K562 (cell line): ENCODE results near the gene EFR3B. TPM values are rescaled to one million over a fixed set of nuclear protein-coding genes. Genes with fewer than 3 reads are reported as not detected.

Experiments
- ATAC-seq: fragments of 200-7000 bp; cut with Tn5 transposase; 3 replicates; pipeline ENCODE4 v1.9.1; 2020; ENCODE audit warnings: moderate library complexity
- BruUV-seq: library from RNA; stranded (reverse); fragments of 400-500 nt; replicated peaks from 2 replicates; lab custom pipeline; 2021; lab: Mats Ljungman, UMichigan
- CTCF ChIA-PET: fragments of 300-600 bp; formaldehyde crosslinking; extraction: SDS; loops from one replicate; lab custom pipeline; 2021; ENCODE audit warnings: low intra/inter-chr PET ratio; lab: Yijun Ruan, JAX
- POLR2A ChIA-PET: fragments of 300-600, 350-650 bp; sonication (Branson Sonifier 250); formaldehyde crosslinking; extraction: SDS; loops from one replicate; lab custom pipeline; 2021; ENCODE audit warnings: antibody characterized with exemption, inconsistent platforms; lab: Yijun Ruan, JAX
- DNase-seq, 4 experiments: peaks; one replicate each; pipeline versions ENCODE4 v3.0.0 to v3.0.0-alpha.2; 2011 to 2018; ENCODE audit warnings: low spot score in 3 of 4, mixed read lengths in 3 of 4; ENCODE audit errors: extremely low read depth in 1 of 4
- FAIRE-seq: peaks from 2 replicates; lab custom pipeline; 2011; peaks lifted over from hg19 to GRCh38; lab: Jason Lieb, UNC
- H2AFZ ChIP-seq: 2 replicates; pipeline ENCODE4 v1.6.0; 2011; ENCODE audit warnings: low read depth, low read length, control low read depth, inconsistent platforms
- H3K27ac ChIP-seq: fragments of 200-600 bp; 3 replicates; pipeline ENCODE4 v1.8.0; 2011; ENCODE audit warnings: low read depth, mild to moderate bottlenecking, control low read depth, inconsistent platforms, low read length, moderate library complexity, mixed read lengths; ENCODE audit errors: extremely low read depth
- H3K27me3 ChIP-seq, 2 experiments: fragments of 300-600 bp in 1 of 2; 2 replicates in 1 of 2; 3 replicates in 1 of 2; pipeline versions ENCODE4 v1.6.0 to v1.8.0; 2011; ENCODE audit warnings: inconsistent platforms in 2 of 2, low read length in 2 of 2, mild to moderate bottlenecking in 1 of 2, mixed read lengths in 1 of 2, moderate library complexity in 1 of 2; ENCODE audit not compliant: control insufficient read depth in 2 of 2, insufficient read depth in 2 of 2
- H3K36me3 ChIP-seq: fragments of 300-600 bp; 3 replicates; pipeline ENCODE4 v1.8.0; 2011; ENCODE audit warnings: mild to moderate bottlenecking, low read length, inconsistent platforms; ENCODE audit not compliant: control insufficient read depth, insufficient read depth
- H3K4me1 ChIP-seq, 2 experiments: fragments of 200-600 bp in 1 of 2; replicated peaks in 1 of 2; 2 replicates in 1 of 2; 3 replicates in 1 of 2; pipeline versions ENCODE4 v1.5.1 to v1.8.0; 2011; ENCODE audit warnings: inconsistent platforms in 2 of 2, low read length in 2 of 2, mild to moderate bottlenecking in 1 of 2, mixed read lengths in 1 of 2, moderate library complexity in 1 of 2; ENCODE audit not compliant: control insufficient read depth in 2 of 2, insufficient read depth in 2 of 2
- H3K4me2 ChIP-seq: 2 replicates; pipeline ENCODE4 v1.6.1; 2011; ENCODE audit warnings: low read length, control low read depth, inconsistent platforms, mixed read lengths; ENCODE audit not compliant: insufficient read depth
- H3K4me3 ChIP-seq: fragments of 200-600 bp; sonication (generic), shearing (Covaris generic); 2 replicates; pipeline ENCODE4 v1.5.1; 2016; ENCODE audit warnings: control low read depth, inconsistent platforms
- H3K79me2 ChIP-seq: fragments of 200-600 bp; 3 replicates; pipeline ENCODE4 v1.8.0; 2011; ENCODE audit warnings: low read length, inconsistent platforms; ENCODE audit not compliant: control insufficient read depth, insufficient read depth
- H3K9ac ChIP-seq, 2 experiments: 2 replicates each; pipeline versions ENCODE4 v1.6.0 to v1.6.1; 2011; ENCODE audit warnings: low read depth in 2 of 2, low read length in 2 of 2, control low read depth in 1 of 2, inconsistent platforms in 1 of 2, mild to moderate bottlenecking in 1 of 2, mixed read lengths in 1 of 2; ENCODE audit not compliant: insufficient read depth in 1 of 2
- H3K9me1 ChIP-seq: one replicate; pipeline ENCODE4 v1.6.0; 2011; ENCODE audit warnings: inconsistent platforms, mild to moderate bottlenecking, low read length, moderate library complexity; ENCODE audit not compliant: control insufficient read depth, insufficient read depth
- H3K9me3 ChIP-seq: replicated peaks from 2 replicates; pipeline ENCODE4 v1.5.1; 2011; ENCODE audit warnings: low read depth, low read length, inconsistent platforms; ENCODE audit not compliant: control insufficient read depth, insufficient read depth
- H4K20me1 ChIP-seq: replicated peaks from 2 replicates; pipeline ENCODE4 v1.6.1; 2011; ENCODE audit warnings: low read length, inconsistent platforms, mixed read lengths; ENCODE audit not compliant: control insufficient read depth, insufficient read depth
- ARHGAP35 ChIP-seq: fragments of 450-650 bp; IDR thresholded peaks from 2 replicates; pipeline ENCODE4 v1.6.1; 2018; ENCODE audit not compliant: partially characterized antibody
- BRF1 ChIP-seq: IDR thresholded peaks from 3 replicates; pipeline ENCODE4 v1.6.1; 2011; ENCODE audit warnings: borderline replicate concordance, mild to moderate bottlenecking; ENCODE audit not compliant: insufficient read length; ENCODE audit errors: extremely low read depth
- DACH1 ChIP-seq: fragments of 450-650 bp; IDR thresholded peaks from 2 replicates; pipeline ENCODE4 v1.6.1; 2018; ENCODE audit not compliant: partially characterized antibody
- DMBX1 ChIP-seq: fragments of 250-450 bp; sonication (Bioruptor Pico); IDR thresholded peaks from 2 replicates; pipeline ENCODE4 v1.8.0; 2022; ENCODE audit warnings: inconsistent platforms, mild to moderate bottlenecking, moderate library complexity, borderline replicate concordance
- DNMT1 ChIP-seq: fragments of 450-650 bp; IDR thresholded peaks from 2 replicates; pipeline ENCODE4 v1.6.1; 2016; ENCODE audit warnings: antibody characterized with exemption, mild to moderate bottlenecking
- FOXJ3 ChIP-seq: sonication (generic); formaldehyde crosslinking; IDR thresholded peaks from 2 replicates; pipeline ENCODE4 v1.4.0; 2020; ENCODE audit warnings: mild to moderate bottlenecking, missing genetic modification reagents
- MCM5 ChIP-seq: fragments of 450-650 bp; IDR thresholded peaks from 2 replicates; pipeline ENCODE4 v1.6.1; 2016; ENCODE audit warnings: low read depth
- MITF ChIP-seq: IDR thresholded peaks from 2 replicates; pipeline ENCODE4 v1.6.1; 2014; ENCODE audit warnings: antibody characterized with exemption
- MYC ChIP-seq, 2 experiments: fragments of 250-450 bp in 1 of 2; sonication (Bioruptor Pico) in 1 of 2; IDR thresholded peaks; 2 replicates each; pipeline versions ENCODE4 v1.5.1 to v1.6.1; 2012 to 2021; ENCODE audit warnings: low read depth in 2 of 2, borderline replicate concordance in 1 of 2, improper control_type of control experiment in 1 of 2, low read length in 1 of 2, mild to moderate bottlenecking in 1 of 2, moderate library complexity in 1 of 2
- NR2F6 ChIP-seq: fragments of 450-650 bp; formaldehyde crosslinking; IDR thresholded peaks from 2 replicates; pipeline ENCODE4 v1.4.0; 2020; ENCODE audit warnings: mild to moderate bottlenecking
- PHF8 ChIP-seq: fragments of 200-600 bp; sonication (generic); IDR thresholded peaks from 2 replicates; pipeline ENCODE4 v1.6.1; 2012; ENCODE audit warnings: mixed run types, mild to moderate bottlenecking, inconsistent platforms, low read length, moderate library complexity, borderline replicate concordance
- SP2 ChIP-seq: IDR thresholded peaks from 2 replicates; pipeline ENCODE4 v1.6.1; 2011; ENCODE audit warnings: mild to moderate bottlenecking, low read depth, low read length, moderate library complexity; ENCODE audit not compliant: poor library complexity, severe bottlenecking; ENCODE audit errors: extremely low read depth
- ZBTB8A ChIP-seq: fragments of 450-650 bp; IDR thresholded peaks from 2 replicates; pipeline ENCODE4 v1.6.1; 2018; ENCODE audit warnings: mild to moderate bottlenecking, moderate library complexity; ENCODE audit not compliant: partially characterized antibody
- ZC3H8 ChIP-seq: fragments of 450-650 bp; IDR thresholded peaks from 2 replicates; pipeline ENCODE4 v1.6.1; 2017
- ZNF143 ChIP-seq: sonication (generic); formaldehyde crosslinking; IDR thresholded peaks from 2 replicates; pipeline ENCODE4 v1.9.0; 2022; ENCODE audit warnings: mild to moderate bottlenecking, missing genetic modification reagents
- ZNF551 ChIP-seq: fragments of 250-450 bp; sonication (Bioruptor Pico); IDR thresholded peaks from 2 replicates; pipeline ENCODE4 v1.5.0; 2021; ENCODE audit warnings: mild to moderate bottlenecking, moderate library complexity
- ZNF586 ChIP-seq: fragments of 450-650 bp; formaldehyde crosslinking; conservative IDR thresholded peaks from 2 replicates; pipeline ENCODE4 v1.4.0; 2020; ENCODE audit warnings: mild to moderate bottlenecking, moderate library complexity
- WGBS: fragments of 100-300 bp; shearing (Covaris generic); methylation state at CpG from one replicate; pipeline ENCODE4 v1.1.6; 2016; ENCODE audit warnings: low coverage, mixed read lengths; ENCODE audit not compliant: insufficient coverage; ENCODE audit errors: missing lambda C conversion rate; 5-methylcytosine and 5-hydroxymethylcytosine counted together
- in situ Hi-C: fragments of 300-500 bp; cut with MboI; formaldehyde crosslinking; loops from 4 replicates; pipeline ENCODE4 v1.15.0; 2018; ENCODE audit warnings: inconsistent platforms, mixed read lengths
- intact Hi-C: fragments of 100-400 bp; cut with micrococcal nuclease; formaldehyde crosslinking; loops from 2 replicates; pipeline ENCODE4 v1.14.2; 2022
- polyA plus RNA-seq, 8 experiments: library from polyadenylated mRNA; depleted of rRNA in 4 of 8; stranded (reverse) in 5 of 8; unstranded in 3 of 8; fragments of >200 nt; fragmentation: Nextera tagmentation in 2 of 8; fragmentation: Illumina TruSeq in 1 of 8; extraction: Ambion mirVana in 2 of 8; extraction: Trizol in 1 of 8; gene quantifications; 2 replicates each; pipeline versions ENCODE4 v1.2.1 to v1.2.3, GENCODE V29; 2011 to 2014; ENCODE audit warnings: inconsistent platforms in 1 of 8, missing spikeins in 1 of 8
- total RNA-seq, 7 experiments: library from RNA; depleted of rRNA in 6 of 7; stranded (reverse); fragments of >200 nt in 6 of 7; fragmentation: Illumina TruSeq in 2 of 7; extraction: Trizol in 2 of 7; gene quantifications; 2 replicates each; pipeline versions ENCODE4 v1.2.1 to v1.2.3, GENCODE V29; 2011 to 2021; ENCODE audit warnings: low replicate concordance in 1 of 7

The EFR3B gene
- total and polyA plus RNA-seq, 9 of the 15 experiments (the other 6 are each of a cell fraction or from before 2014, with no cell fraction given): not detected

DNA sequence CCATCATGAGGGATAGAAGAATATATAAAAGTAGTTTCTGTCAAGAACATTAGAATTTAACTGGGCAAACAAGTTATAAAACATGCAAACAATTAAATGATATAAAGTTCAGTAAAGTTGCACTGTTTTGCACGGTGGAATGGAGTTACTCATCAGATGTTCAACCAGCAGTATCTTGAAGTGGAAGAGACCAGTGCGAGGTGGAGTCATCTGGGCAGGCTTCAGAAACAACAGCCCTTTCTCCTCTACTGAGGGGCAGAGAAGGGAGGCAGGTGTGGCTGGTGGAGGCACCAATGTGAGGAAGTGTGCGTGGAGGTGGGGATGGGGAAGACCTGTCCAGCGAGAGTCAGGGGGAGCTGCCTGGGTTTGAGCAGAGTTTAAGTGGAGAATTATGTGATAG lies 7.5 kb downstream of the EFR3B start:
- no peaks in the 10 kb centered on the region for H3K9me1 ChIP-seq
- CTCF ChIA-PET: no interaction called here
- 0 out of 5 replicates have a peak, but pooled peaks cover 0 to 4% of the 10 kb centered on the region in 2 experiments for H3K4me1 ChIP-seq
- in situ Hi-C loops (no loop called here), intact Hi-C loops (no loop called here)
- H3K27ac ChIP-seq: no peak overlapping the region
- DNase-seq (no peak), FAIRE-seq (no peak), ATAC-seq (no peak)
- no peak overlapping the region for H3K9ac ChIP-seq
- H4K20me1 ChIP-seq: peaks cover 3% of the 10 kb centered on the region; the same call in 1 of the 2 replicates
- H3K36me3 ChIP-seq: no peaks in the 10 kb centered on the region
- WGBS: 2% methylated on average over 4 of the region's 4 CpGs
- POLR2A ChIA-PET: interaction anchor here (0.6 kb wide), 1 partner anchor 44 kb away, joined by 4 read pairs; no protein-coding TSS in a partner anchor
- H3K4me3 ChIP-seq: no peak overlapping the region
- H3K9me3 ChIP-seq: no peaks in the 10 kb centered on the region
- no TSS peak for BruUV-seq
- no peak for TF ChIP-seq ZNF551 (CRISPR knock-in tag)
- TF ChIP-seq ARHGAP35: no peak
- no peak for TF ChIP-seq ZBTB8A
- no peak for TF ChIP-seq DACH1
- no peak for TF ChIP-seq PHF8
- TF ChIP-seq, all 486 proteins: peak for 0
- peaks cover 14 to 44% of the 10 kb centered on the region in 2 experiments; a peak in 3 of 5 replicates for H3K27me3 ChIP-seq
- H3K79me2 ChIP-seq: no peaks in the 10 kb centered on the region
- no peak overlapping the region for H2AFZ ChIP-seq
- H3K4me2 ChIP-seq: no peak overlapping the region

DNA sequence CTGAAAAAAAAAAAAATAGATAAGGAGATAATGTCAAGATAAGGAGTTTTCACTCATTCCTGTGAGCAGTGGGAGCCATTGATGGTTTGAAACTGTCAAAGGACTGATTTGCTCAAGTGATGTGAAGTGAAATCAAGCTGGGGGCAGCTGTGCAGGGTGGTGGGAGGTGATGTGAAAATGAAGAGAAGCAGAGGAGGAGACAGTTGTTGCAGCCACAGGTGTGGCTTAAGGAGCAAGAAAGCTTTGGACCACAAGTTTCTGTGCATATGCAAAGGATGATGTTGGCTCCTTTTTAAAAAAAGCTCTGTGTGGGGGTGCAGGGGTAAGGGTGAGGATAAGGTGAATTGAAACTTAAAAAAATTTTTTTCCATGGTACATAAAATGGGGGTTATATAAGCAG lies 8.3 kb downstream of the EFR3B start:
- no peak overlapping the region for H3K27ac ChIP-seq
- ATAC-seq: no peak
- H3K79me2 ChIP-seq: no peaks in the 10 kb centered on the region
- H3K9ac ChIP-seq: no peak overlapping the region
- ChIA-PET CTCF (no interaction called here), POLR2A (interaction anchor here (0.6 kb wide), 2 partner anchors 71 to 211 kb away, joined by 3 read pairs; no protein-coding TSS in a partner anchor)
- no peak overlapping the region for H3K4me2 ChIP-seq
- no peaks in the 10 kb centered on the region for H3K9me1 ChIP-seq
- H3K27me3 ChIP-seq: peaks cover 6 to 38% of the 10 kb centered on the region in 2 experiments; a peak in 3 of 5 replicates
- FAIRE-seq: no peak
- no peak overlapping the region for H2AFZ ChIP-seq
- no peaks in the 10 kb centered on the region for H3K36me3 ChIP-seq
- H4K20me1 ChIP-seq: no peaks in the 10 kb centered on the region; the same call in 1 of the 2 replicates
- no peak for DNase-seq
- no peaks in the 10 kb centered on the region for H3K9me3 ChIP-seq
- in situ Hi-C loops: no loop called here
- H3K4me1 ChIP-seq: 0 out of 5 replicates have a peak, but pooled peaks cover 0 to 4% of the 10 kb centered on the region in 2 experiments
- no peak overlapping the region for H3K4me3 ChIP-seq
- no TSS peak for BruUV-seq
- intact Hi-C loops: no loop called here
- TF ChIP-seq MCM5 (no peak), MYC (IDR thresholded peaks at IDR 0.05; ENCODE audit: low read depth, low read length) (no peak), MYC (CRISPR knock-in tag; IDR thresholded peaks at IDR 0.05; ENCODE audit: borderline replicate concordance, low read depth) (no peak), FOXJ3 (no peak), ZC3H8 (no peak), ZNF143 (CRISPR knock-in tag) (no peak), DNMT1 (no peak), MITF (no peak), BRF1 (no peak), NR2F6 (CRISPR knock-in tag) (no peak), DMBX1 (CRISPR knock-in tag) (no peak), ZNF586 (CRISPR knock-in tag) (no peak), SP2 (no peak)
